GM21825 (cell line): ENCODE data around the gene PXK.
"Not testable (repeated sequence)": the region's sequence is repeated elsewhere in the genome, so short reads cannot be mapped to it uniquely, and the experiment has no call there.

Experiments used
- ATAC-seq: cut with Tn5 transposase; IDR thresholded peaks from one replicate; pipeline ENCODE4 v1.9.1; 2021; ENCODE audit warnings: mild to moderate bottlenecking, moderate library complexity; ENCODE audit not compliant: unreplicated experiment

PXK gene

DNA sequence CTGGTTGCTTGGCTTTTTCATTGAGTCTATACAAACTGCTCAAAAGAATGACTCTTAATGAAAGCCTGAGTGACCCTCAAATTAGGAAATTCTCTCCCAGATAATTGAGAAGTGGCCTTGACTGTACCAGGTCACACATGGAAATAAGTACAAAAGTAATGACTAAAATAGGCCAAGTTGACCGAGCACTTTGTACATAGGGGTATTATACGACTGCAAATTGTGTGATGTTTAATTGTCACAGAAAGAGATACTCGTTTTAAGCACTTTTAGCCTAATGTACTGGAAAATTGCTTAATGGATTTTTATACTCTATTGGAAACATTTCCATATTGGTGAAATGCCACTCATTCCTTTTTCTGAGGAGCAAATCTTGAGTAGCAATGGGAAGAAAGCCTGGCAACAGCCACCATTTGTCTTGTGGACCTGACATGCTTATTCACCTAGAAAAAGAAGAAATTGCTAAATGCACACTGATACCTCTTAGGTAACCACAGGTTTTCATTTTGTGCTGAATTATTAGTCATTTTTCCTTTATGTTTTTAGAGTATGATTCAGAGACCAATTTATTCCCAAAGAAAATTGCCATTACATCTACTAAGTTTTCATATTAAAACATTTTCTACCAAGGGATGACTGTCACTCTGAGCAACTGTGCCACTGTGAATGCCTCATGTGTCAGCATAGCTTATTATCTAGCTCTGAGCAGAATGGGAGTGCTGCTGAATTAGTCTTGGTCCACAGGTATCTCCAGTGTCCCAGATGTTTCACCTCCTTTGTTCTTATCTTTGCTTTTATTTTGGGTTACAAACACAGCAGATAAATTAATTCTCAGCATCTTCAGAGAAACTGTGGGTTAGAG, 8.9 kb upstream of the PXK start:
- ATAC-seq: no peak

DNA sequence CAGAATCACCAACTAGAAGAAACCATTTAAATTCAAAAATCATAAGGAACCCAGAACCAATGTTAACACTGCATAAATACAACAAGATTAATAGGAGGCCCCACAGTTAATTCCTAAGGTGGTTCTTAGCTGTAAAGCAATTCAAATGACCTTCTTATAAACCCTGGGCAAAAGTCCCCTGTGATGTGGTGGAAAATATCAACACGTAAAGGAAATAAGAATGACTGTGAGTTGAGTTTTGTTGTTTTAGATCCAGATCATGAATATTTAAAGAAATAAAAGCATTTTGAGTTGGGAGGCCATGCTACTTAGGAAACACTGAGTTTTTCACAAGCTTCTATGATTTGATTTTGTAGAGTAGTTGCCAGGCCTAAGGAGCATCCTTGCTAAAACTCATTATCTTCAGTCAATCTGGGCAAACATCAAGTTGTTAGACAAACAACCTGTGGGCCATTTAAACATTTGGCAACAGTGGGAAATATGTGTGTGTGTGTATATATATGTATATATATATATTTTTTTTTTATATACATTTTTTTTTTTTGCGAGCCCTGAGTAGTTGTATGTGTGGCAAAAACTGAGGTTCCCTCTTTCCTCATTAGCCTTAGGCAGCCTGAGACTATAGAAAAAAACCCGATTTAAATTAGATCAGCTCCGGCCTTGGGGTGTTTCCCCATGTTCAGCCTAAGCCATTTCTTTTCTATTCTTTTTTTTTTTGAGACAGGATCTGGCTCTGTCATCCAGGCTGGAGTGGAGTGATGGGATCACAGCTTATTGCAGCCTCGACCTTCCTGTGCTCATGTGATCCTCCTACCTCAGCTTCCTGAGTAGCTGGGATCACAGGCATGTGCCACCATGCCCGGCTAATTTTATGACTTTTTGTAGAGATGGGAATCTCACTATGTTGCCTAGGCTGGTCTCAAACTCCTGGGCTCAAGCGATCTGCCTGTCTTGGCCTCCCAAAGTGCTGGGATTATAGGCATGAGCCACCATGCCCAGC, 8.0 kb upstream of the PXK start:
- ATAC-seq: no peak

- ATAC-seq: no peak
Observed at GRCh38 chr3:58325525-58325992, 7.1 kb upstream of the PXK start.

- no peak for ATAC-seq
Observed at GRCh38 chr3:58326267-58326900, 6.3 kb upstream of the PXK start.

- ATAC-seq: no peak
Observed at GRCh38 chr3:58329150-58329921, 3.4 kb upstream of the PXK start.

GRCh38 chr3:58329922-58330413, 2.7 kb upstream of the PXK start:
- no peak for ATAC-seq

- ATAC-seq: no peak
Observed at GRCh38 chr3:58331593-58332152, 1.0 kb upstream of the PXK start.

DNA sequence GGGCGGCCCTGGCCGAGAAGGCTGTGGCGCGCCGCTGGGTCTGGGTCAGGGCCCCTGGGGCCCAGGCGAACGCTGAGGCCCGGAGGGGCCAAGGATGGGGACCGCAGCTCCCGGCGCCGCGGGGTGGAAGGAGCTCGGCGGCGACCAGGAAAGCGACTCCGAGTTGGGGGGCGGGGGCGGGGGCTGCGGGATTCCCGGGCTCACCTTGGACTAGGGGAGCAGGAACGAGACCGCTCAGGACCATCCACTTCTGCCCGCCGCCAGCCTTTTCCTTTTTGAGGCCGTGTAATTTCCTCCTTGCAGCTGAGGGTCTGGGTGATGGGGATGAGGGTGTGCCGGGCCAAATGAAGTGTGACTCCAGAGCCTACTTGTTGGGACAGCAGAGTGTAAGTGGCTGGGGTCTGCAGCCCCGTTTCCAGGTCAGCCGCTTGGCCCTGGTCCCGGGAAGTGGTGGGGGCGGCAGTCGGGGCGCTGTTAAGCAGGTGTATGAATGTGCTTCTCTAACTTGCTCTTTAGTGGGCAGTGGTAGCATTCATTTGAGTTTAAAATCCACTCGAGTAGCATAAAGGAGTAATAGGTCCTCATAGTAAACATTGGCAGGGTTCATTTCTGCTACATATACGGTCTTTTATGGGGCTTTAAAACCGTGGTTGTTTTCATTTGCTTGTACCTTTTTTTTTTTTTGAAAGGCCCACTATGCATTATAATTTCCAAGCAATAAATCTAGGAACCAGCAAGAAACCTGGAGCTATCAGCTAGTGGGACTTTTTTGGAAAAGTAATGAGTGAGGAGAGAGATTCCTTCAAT, 717 bp downstream of the PXK start:
- ATAC-seq: peak; percentile 35

- ATAC-seq: no peak
Observed at GRCh38 chr3:58334013-58334321, 1.3 kb downstream of the PXK start.

- no peak for ATAC-seq
Observed at GRCh38 chr3:58334506-58334884, 1.8 kb downstream of the PXK start.

GRCh38 chr3:58335652-58335947, 2.9 kb downstream of the PXK start:
- ATAC-seq: no peak

DNA sequence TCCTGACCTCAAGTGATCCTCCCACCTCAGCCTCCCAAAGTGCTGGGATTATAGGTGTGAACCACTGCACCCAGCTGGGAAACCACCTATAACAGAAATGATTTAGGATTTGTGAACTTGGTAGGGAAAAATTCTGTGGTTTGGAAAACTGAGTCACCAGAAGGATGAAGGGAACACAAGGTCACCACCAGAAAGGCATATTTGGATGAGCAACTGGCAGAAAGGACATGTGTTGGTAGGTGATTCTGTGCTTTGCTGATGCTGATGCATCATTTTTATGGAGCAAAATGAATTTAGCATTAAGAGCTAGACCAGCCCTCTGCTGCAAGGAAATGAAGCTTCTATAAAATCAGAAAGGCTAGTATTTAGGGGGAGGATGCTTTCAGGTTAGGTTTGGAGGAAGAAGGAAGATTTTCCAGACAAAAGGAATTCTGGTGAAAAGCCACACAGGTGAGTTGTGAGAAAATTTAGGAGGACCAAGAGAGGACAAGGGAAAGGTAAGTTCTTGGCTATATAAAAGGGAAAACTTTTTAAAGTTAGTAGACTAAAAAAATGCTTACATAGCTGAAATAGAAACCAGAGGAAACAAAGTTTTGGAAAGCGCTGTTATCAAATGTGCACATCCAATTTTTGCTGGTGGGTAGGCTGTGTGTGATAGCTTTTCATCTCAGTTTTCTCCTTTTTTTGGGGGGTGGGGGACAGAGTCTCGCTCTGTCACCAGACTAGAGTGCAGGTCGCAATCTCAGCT, 3.6 kb downstream of the PXK start:
- no peak for ATAC-seq

GRCh38 chr3:58337190-58337589, 4.5 kb downstream of the PXK start:
- ATAC-seq: no peak

- ATAC-seq: not testable (repeated sequence)
Observed at GRCh38 chr3:58339146-58339545, 6.5 kb downstream of the PXK start.

- no peak for ATAC-seq
Observed at GRCh38 chr3:58340594-58341244, 8.0 kb downstream of the PXK start.

DNA sequence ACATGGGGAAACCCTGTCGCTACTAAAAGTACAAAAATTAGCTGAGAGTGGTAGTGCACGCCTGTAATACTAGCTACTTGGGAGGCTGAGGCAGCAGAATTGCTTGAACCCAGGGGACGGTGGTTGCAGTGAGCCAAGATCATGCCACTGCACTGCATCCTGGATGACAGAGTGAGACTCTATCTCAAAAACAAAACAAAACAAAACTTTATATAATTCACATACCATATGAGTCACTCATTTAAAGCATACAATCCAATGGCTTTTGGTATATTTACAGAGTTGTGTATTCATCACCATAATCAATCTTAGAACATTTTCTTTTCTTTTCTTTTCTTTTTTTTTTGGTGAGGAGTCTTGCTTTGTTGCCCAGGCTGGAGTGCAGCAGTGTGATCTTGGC, 8.7 kb downstream of the PXK start:
- ATAC-seq: no peak

DNA sequence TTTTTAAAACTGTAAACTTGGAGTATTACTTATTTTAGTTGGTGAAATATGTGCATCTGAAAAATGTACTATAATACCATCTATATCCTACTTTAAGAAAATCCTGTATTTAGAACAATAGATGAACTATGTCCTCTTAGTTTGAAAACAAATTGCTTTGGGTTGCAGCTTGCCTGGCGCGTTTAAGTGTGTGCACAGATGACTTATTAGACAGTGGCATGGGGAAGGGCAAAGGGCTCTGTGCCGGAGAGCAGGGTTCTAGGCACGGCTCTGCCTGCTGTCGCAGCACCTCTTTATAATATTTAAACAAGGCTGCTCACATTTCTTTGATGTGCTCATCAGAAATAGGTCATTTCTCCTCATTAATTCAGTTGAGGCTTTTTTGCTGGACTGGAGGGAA, 10.0 kb downstream of the PXK start:
- ATAC-seq: no peak

DNA sequence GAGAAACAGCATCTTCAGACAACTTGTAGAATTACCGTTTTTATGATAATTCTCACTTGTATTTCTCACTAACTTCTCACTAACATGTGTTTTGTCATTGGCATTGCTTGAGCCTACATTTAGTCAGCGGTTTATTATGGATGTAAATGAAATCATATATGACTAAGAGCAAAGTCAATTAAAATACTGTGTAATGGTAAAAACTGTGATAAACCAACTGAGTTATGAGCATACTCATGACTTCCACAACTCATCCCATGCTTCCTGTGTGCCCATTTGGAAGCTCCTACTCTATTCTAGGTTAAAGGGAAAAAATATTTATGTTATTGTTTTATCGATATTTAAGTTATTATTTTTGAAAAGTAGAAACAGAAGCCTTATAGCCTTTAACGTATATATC, 12.8 kb downstream of the PXK start:
- no peak for ATAC-seq
